H1 (cell line): ENCODE data around the gene LEFTY1. TPM values are rescaled to one million over a fixed set of nuclear protein-coding genes. Genes with fewer than 3 reads are reported as not detected.

Experiments used
- CTCF ChIA-PET: fragments of 300-600 bp; sonication (Branson Sonifier 250); formaldehyde crosslinking; loops from one replicate; lab custom pipeline; 2021; ENCODE audit not compliant: partially characterized antibody; lab: Charles Lee
- POLR2A ChIA-PET: fragments of 300-600 bp; sonication (Branson Sonifier 250); formaldehyde crosslinking; loops from one replicate; lab custom pipeline; 2021; ENCODE audit warnings: inconsistent platforms; ENCODE audit not compliant: partially characterized antibody; lab: Charles Lee
- DNase-seq, 2 experiments: peaks; one replicate each; pipeline versions ENCODE4 v3.0.0 to v3.0.0-alpha.2; 2010 to 2022; ENCODE audit warnings: low spot score in 2 of 2, low read depth in 1 of 2, mixed read lengths in 1 of 2
- FAIRE-seq: peaks from 2 replicates; lab custom pipeline; 2011; peaks lifted over from hg19 to GRCh38; lab: Jason Lieb, UNC
- H2AFZ ChIP-seq: 2 replicates; pipeline ENCODE4 v1.8.1; 2012; ENCODE audit warnings: low read length, inconsistent platforms
- H2AK5ac ChIP-seq: 2 replicates; pipeline ENCODE4 v1.6.1; 2013; ENCODE audit warnings: low read depth, low read length
- H2BK120ac ChIP-seq: replicated peaks from 2 replicates; pipeline ENCODE3; 2013; ENCODE audit warnings: low read depth, low read length, inconsistent platforms
- H2BK12ac ChIP-seq: 2 replicates; pipeline ENCODE4 v1.6.1; 2013; ENCODE audit warnings: low read depth, low read length
- H2BK15ac ChIP-seq: 2 replicates; pipeline ENCODE4 v1.6.1; 2013; ENCODE audit warnings: low read length
- H2BK20ac ChIP-seq: 2 replicates; pipeline ENCODE4 v1.6.1; 2013; ENCODE audit warnings: low read length
- H2BK5ac ChIP-seq: 2 replicates; pipeline ENCODE4 v1.6.1; 2013; ENCODE audit warnings: low read depth, low read length
- H3K14ac ChIP-seq: 2 replicates; pipeline ENCODE4 v1.6.1; 2013; ENCODE audit warnings: inconsistent platforms; ENCODE audit not compliant: insufficient read length
- H3K18ac ChIP-seq: 2 replicates; pipeline ENCODE4 v1.6.1; 2013; ENCODE audit warnings: low read length; ENCODE audit errors: extremely low read depth
- H3K23ac ChIP-seq: 2 replicates; pipeline ENCODE4 v1.6.1; 2013; ENCODE audit warnings: inconsistent platforms; ENCODE audit not compliant: insufficient read length
- H3K23me2 ChIP-seq: 2 replicates; pipeline ENCODE4 v1.6.1; 2013; ENCODE audit warnings: low read depth, low read length
- H3K27ac ChIP-seq: 2 replicates; pipeline ENCODE4 v1.6.1; 2011; ENCODE audit warnings: low read depth, low read length, inconsistent platforms
- H3K27me3 ChIP-seq, 4 experiments: replicated peaks in 1 of 4; 1 replicate in 1 of 4; 2 replicates in 3 of 4; pipeline versions ENCODE4 v1.6.1 to v1.8.1; 2011 to 2013; ENCODE audit warnings: low read length in 3 of 4, mild to moderate bottlenecking in 3 of 4, inconsistent platforms in 2 of 4, mixed read lengths in 2 of 4, moderate library complexity in 1 of 4; ENCODE audit not compliant: control insufficient read depth in 3 of 4, insufficient read depth in 3 of 4; ENCODE audit errors: extremely low read depth in 1 of 4
- H3K36me3 ChIP-seq, 4 experiments: 2 replicates each; pipeline versions ENCODE4 v1.6.1 to v1.8.1; 2011 to 2013; ENCODE audit warnings: mild to moderate bottlenecking in 4 of 4, low read length in 3 of 4, moderate library complexity in 2 of 4, control low read depth in 1 of 4, inconsistent platforms in 1 of 4; ENCODE audit not compliant: insufficient read depth in 4 of 4, control insufficient read depth in 2 of 4
- H3K4ac ChIP-seq: replicated peaks from 2 replicates; pipeline ENCODE3; 2013; ENCODE audit warnings: low read length, low read depth, mixed read lengths, inconsistent platforms; ENCODE audit not compliant: insufficient read length
- H3K4me1 ChIP-seq, 4 experiments: replicated peaks in 1 of 4; 1 replicate in 1 of 4; 2 replicates in 3 of 4; pipeline versions ENCODE4 v1.6.1 to v1.8.1; 2011 to 2013; ENCODE audit warnings: low read length in 3 of 4, inconsistent platforms in 2 of 4, mixed read lengths in 1 of 4; ENCODE audit not compliant: insufficient read depth in 4 of 4, control insufficient read depth in 3 of 4
- H3K4me2 ChIP-seq, 2 experiments: 2 replicates each; pipeline versions ENCODE4 v1.6.1 to v1.8.1; 2011 to 2013; ENCODE audit warnings: low read depth in 2 of 2, low read length in 2 of 2, control low read depth in 1 of 2, inconsistent platforms in 1 of 2, mild to moderate bottlenecking in 1 of 2; ENCODE audit not compliant: insufficient read depth in 1 of 2
- H3K4me3 ChIP-seq, 4 experiments: fragments of 200-600, 300-600 bp in 1 of 4; sonication (generic), shearing (Covaris generic), sonication (Bioruptor Twin) in 1 of 4; 2 replicates each; pipeline versions ENCODE4 v1.5.1 to v1.8.1; 2011 to 2016; ENCODE audit warnings: low read length in 4 of 4, low read depth in 3 of 4, control low read depth in 2 of 4, inconsistent platforms in 2 of 4, mild to moderate bottlenecking in 2 of 4, mixed read lengths in 1 of 4, moderate library complexity in 1 of 4; ENCODE audit not compliant: insufficient read depth in 2 of 4; ENCODE audit errors: extremely low read depth in 1 of 4
- H3K56ac ChIP-seq: replicated peaks from 2 replicates; pipeline ENCODE3; 2013; ENCODE audit warnings: low read depth, mild to moderate bottlenecking, mixed read lengths, low read length, inconsistent platforms; ENCODE audit not compliant: insufficient read length
- H3K79me1 ChIP-seq: 2 replicates; pipeline ENCODE4 v1.6.1; 2013; ENCODE audit warnings: low read depth, low read length, control low read depth
- H3K79me2 ChIP-seq, 2 experiments: 2 replicates each; pipeline versions ENCODE4 v1.6.1 to v1.8.1; 2012 to 2013; ENCODE audit warnings: low read length in 2 of 2, mild to moderate bottlenecking in 2 of 2, inconsistent platforms in 1 of 2; ENCODE audit not compliant: insufficient read depth in 2 of 2, control insufficient read depth in 1 of 2
- H3K9ac ChIP-seq, 4 experiments: replicated peaks in 1 of 4; 1 replicate in 1 of 4; 2 replicates in 3 of 4; pipeline versions ENCODE4 v1.6.1 to v1.8.1; 2011 to 2013; ENCODE audit warnings: low read depth in 3 of 4, low read length in 3 of 4, control low read depth in 2 of 4, mild to moderate bottlenecking in 2 of 4, moderate library complexity in 2 of 4, inconsistent platforms in 1 of 4; ENCODE audit errors: extremely low read depth in 1 of 4
- H3K9me3 ChIP-seq, 2 experiments: 2 replicates each; pipeline versions ENCODE4 v1.6.1 to v1.8.1; 2012 to 2013; ENCODE audit warnings: mild to moderate bottlenecking in 2 of 2, moderate library complexity in 2 of 2, control low read depth in 1 of 2, inconsistent platforms in 1 of 2, low read depth in 1 of 2, low read length in 1 of 2, mixed read lengths in 1 of 2; ENCODE audit not compliant: insufficient read depth in 2 of 2
- H4K20me1 ChIP-seq, 2 experiments: replicated peaks in 1 of 2; 2 replicates each; pipeline versions ENCODE3 to v1.8.1; 2011 to 2013; ENCODE audit warnings: inconsistent platforms in 2 of 2, low read length in 2 of 2, mild to moderate bottlenecking in 1 of 2; ENCODE audit not compliant: insufficient read depth in 2 of 2, control insufficient read depth in 1 of 2
- H4K5ac ChIP-seq: 2 replicates; pipeline ENCODE4 v1.6.1; 2013; ENCODE audit warnings: low read length, low read depth, mixed read lengths, inconsistent platforms; ENCODE audit not compliant: insufficient read length
- H4K8ac ChIP-seq: 2 replicates; pipeline ENCODE4 v1.8.0; 2013; ENCODE audit warnings: mild to moderate bottlenecking, moderate library complexity, low read length, inconsistent platforms; ENCODE audit not compliant: insufficient read depth; ENCODE audit errors: extremely low read depth
- H4K91ac ChIP-seq: replicated peaks from 2 replicates; pipeline ENCODE3; 2013; ENCODE audit warnings: low read length, mixed read lengths, inconsistent platforms; ENCODE audit not compliant: insufficient read length
- EGR1 ChIP-seq: IDR thresholded peaks from 2 replicates; pipeline ENCODE4 v1.6.1; 2011; ENCODE audit warnings: low read depth, low read length, borderline replicate concordance
- EP300 ChIP-seq, 2 experiments: IDR thresholded peaks; 1 replicate in 1 of 2; 2 replicates in 1 of 2; pipeline ENCODE4 v1.6.1; 2011 to 2012; ENCODE audit warnings: low read depth in 2 of 2, low read length in 2 of 2, mild to moderate bottlenecking in 2 of 2, borderline replicate concordance in 1 of 2, inconsistent platforms in 1 of 2, moderate library complexity in 1 of 2
- GTF2F1 ChIP-seq: IDR thresholded peaks from 2 replicates; pipeline ENCODE4 v1.6.1; 2012; ENCODE audit warnings: low read depth, low read length, improper control_type of control experiment, borderline replicate concordance
- HDAC6 ChIP-seq: IDR thresholded peaks from one replicate; pipeline ENCODE4 v1.7.1; 2012; ENCODE audit warnings: low read depth, mild to moderate bottlenecking, inconsistent platforms, low read length, moderate library complexity
- JUND ChIP-seq: IDR thresholded peaks from 2 replicates; pipeline ENCODE4 v1.6.1; 2011; ENCODE audit warnings: mild to moderate bottlenecking, improper control_type of control experiment, low read length
- KDM4A ChIP-seq: IDR thresholded peaks from one replicate; pipeline ENCODE4 v1.7.1; 2012; ENCODE audit warnings: low read depth, mild to moderate bottlenecking, moderate library complexity, low read length, inconsistent platforms; ENCODE audit not compliant: severe bottlenecking
- MAFK ChIP-seq: IDR thresholded peaks from 2 replicates; pipeline ENCODE4 v1.6.1; 2012; ENCODE audit warnings: low read depth, mild to moderate bottlenecking, improper control_type of control experiment, low read length
- RFX5 ChIP-seq: IDR thresholded peaks from 2 replicates; pipeline ENCODE4 v1.6.1; 2011; ENCODE audit warnings: low read depth, low read length, improper control_type of control experiment, borderline replicate concordance
- SAP30 ChIP-seq: fragments of 300-600 bp; sonication (generic); IDR thresholded peaks from 2 replicates; pipeline ENCODE4 v1.7.1; 2012; ENCODE audit warnings: low read length, moderate library complexity, mild to moderate bottlenecking, inconsistent platforms; ENCODE audit not compliant: insufficient read depth, insufficient replicate concordance
- SIN3A ChIP-seq, 2 experiments: IDR thresholded peaks in 1 of 2; conservative IDR thresholded peaks in 1 of 2; 2 replicates each; pipeline ENCODE4 v1.6.1; 2011 to 2012; ENCODE audit warnings: low read length in 2 of 2, improper control_type of control experiment in 1 of 2, low read depth in 1 of 2, mild to moderate bottlenecking in 1 of 2
- SUZ12 ChIP-seq: fragments of 200-600 bp; sonication (generic); IDR thresholded peaks from 2 replicates; pipeline ENCODE4 v1.6.1; 2012; ENCODE audit warnings: mild to moderate bottlenecking, inconsistent platforms, low read length, moderate library complexity, mixed read lengths
- ZNF274 ChIP-seq: IDR thresholded peaks from 2 replicates; pipeline ENCODE4 v1.7.0; 2012; ENCODE audit warnings: low read length, borderline replicate concordance; ENCODE audit errors: extremely low read depth
- WGBS, 2 experiments: shearing (Covaris generic) in 1 of 2; methylation state at CpG; one replicate each; pipeline versions ENCODE4 v1.1.6 to v1.1.7; 2013 to 2015; ENCODE audit warnings: low lambda C conversion rate in 2 of 2, mixed read lengths in 2 of 2, inconsistent platforms in 1 of 2, low coverage in 1 of 2, missing lambda C conversion rate in 1 of 2; ENCODE audit not compliant: insufficient replicate concordance in 2 of 2, insufficient coverage in 1 of 2, insufficient read length in 1 of 2; ENCODE audit errors: extremely low coverage in 1 of 2, missing lambda C conversion rate in 1 of 2; 5-methylcytosine and 5-hydroxymethylcytosine counted together
- polyA plus RNA-seq, 7 experiments: library from polyadenylated mRNA; depleted of rRNA in 3 of 7; stranded (reverse) in 5 of 7; unstranded in 2 of 7; fragments of >200 nt in 5 of 7; fragments of 200-250 nt in 2 of 7; gene quantifications; 1 replicate in 5 of 7; 2 replicates in 1 of 7; 4 replicates in 1 of 7; pipeline versions ENCODE4 v1.2.1 to v1.2.3, GENCODE V29; 2011 to 2013; ENCODE audit warnings: missing spikeins in 2 of 7, mixed read lengths in 2 of 7
- total RNA-seq: library from RNA; stranded (reverse); fragmentation: NEBNext Ultra II Directional; extraction: Animal tissue kit (Norgen Biotek cat#: 25700); gene quantifications from 2 replicates; pipeline ENCODE4 v1.2.1, GENCODE V29; 2021

The LEFTY1 gene
- total and polyA plus RNA-seq, 2 of the 8 experiments (the other 6 are each of a cell fraction or from before 2014, with no cell fraction given) = 4.5 to 11.7 TPM

DNA sequence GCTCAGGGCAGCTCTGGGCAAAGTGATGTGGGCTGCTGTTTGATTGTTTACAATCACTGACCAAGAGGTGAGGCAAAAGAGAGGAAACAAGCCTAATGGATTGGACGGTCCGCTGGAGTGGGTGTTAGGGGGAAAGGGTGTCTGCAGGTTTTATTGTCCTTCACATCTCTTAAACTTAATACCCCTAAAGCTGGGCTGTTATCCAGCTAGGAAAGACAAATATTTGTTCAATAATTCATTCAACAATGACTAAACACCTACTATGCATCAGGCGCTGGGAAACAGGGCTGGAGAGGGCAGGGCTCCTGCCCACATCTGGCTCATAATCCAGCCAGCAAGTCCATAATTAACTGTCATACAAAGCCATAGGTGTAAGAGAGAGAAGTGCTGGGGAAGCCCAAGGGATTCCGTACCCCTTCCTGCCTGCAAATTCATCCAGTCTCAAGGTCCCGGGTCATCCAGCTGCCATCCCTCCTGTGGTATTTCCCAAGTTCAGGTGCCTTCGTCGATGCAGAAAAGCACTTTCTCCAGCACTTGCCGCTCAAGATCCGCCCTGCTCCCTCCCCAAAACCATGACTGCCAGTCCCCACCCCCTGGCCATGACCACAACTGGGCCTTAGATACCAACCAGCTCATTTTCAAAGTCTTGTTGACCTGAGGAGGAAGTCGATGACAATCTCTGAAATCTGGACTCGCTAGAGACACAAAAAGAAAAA, 17.4 kb downstream of the LEFTY1 start:
- DNase-seq (no peak), FAIRE-seq (no peak)
- H2BK120ac ChIP-seq = no peak overlapping the region
- H3K9ac ChIP-seq = no peak overlapping the region; a peak in 1 of 7 replicates
- no peak overlapping the region for H3K23ac ChIP-seq
- no peak overlapping the region for H3K14ac ChIP-seq
- no peak overlapping the region for H4K5ac ChIP-seq
- no peak overlapping the region for H3K4me3 ChIP-seq
- no peak overlapping the region for H4K91ac ChIP-seq
- peaks cover 8% of the 10 kb centered on the region for H3K79me1 ChIP-seq
- H2BK5ac ChIP-seq = no peak overlapping the region
- 84% methylated on average over 11 of the region's 11 CpGs; no CpG with 5 or more reads in 1 of the 2 experiments for WGBS, 2 experiments
- ChIA-PET POLR2A (interaction anchor here (1.5 to 4.6 kb wide), 2 partner anchors 10 to 16 kb away, joined by 3 to 27 read pairs; partner anchors contain the start of gene TMEM63A), CTCF (interaction anchor here (0.6 to 3.1 kb wide), 16 partner anchors 9 to 397 kb away, joined by 3 to 12 read pairs (median 4); partner anchors contain the start of gene LEFTY1)
- H3K4me1 ChIP-seq = peaks cover 0 to 3% (median 0%) of the 10 kb centered on the region in 4 experiments; a peak in 2 of 7 replicates
- H4K8ac ChIP-seq = no peak overlapping the region; the same call in 1 of the 2 replicates
- H3K18ac ChIP-seq = no peak overlapping the region
- no peak overlapping the region for H2AFZ ChIP-seq
- no peak overlapping the region for H2BK20ac ChIP-seq
- no peak overlapping the region for H2BK12ac ChIP-seq
- peaks cover 0 to 3% of the 10 kb centered on the region in 2 experiments for H4K20me1 ChIP-seq
- H3K9me3 ChIP-seq = no peaks in the 10 kb centered on the region
- no peaks in the 10 kb centered on the region for H3K79me2 ChIP-seq
- H3K4me2 ChIP-seq = no peak overlapping the region
- no peak overlapping the region for H3K4ac ChIP-seq
- no peak overlapping the region for H3K56ac ChIP-seq
- H3K27me3 ChIP-seq = no peaks in the 10 kb centered on the region
- H3K23me2 ChIP-seq = no peaks in the 10 kb centered on the region
- H2AK5ac ChIP-seq = no peak overlapping the region
- peaks cover 2 to 18% (median 5%) of the 10 kb centered on the region in 4 experiments; a peak in 5 of 8 replicates for H3K36me3 ChIP-seq
- H2BK15ac ChIP-seq = no peak overlapping the region
- no peak overlapping the region for H3K27ac ChIP-seq
- TF ChIP-seq EP300 (IDR thresholded peaks at IDR 0.05; ENCODE audit: borderline replicate concordance in 1 of 2, low read depth in 2 of 2, low read length in 2 of 2) (no peak), HDAC6 (no peak), SUZ12 (no peak), RFX5 (no peak), MAFK (no peak), KDM4A (no peak), JUND (no peak), SAP30 (no peak), GTF2F1 (no peak), SIN3A (conservative IDR thresholded peaks at IDR 0.05 in 1 of 2, IDR thresholded peaks at IDR 0.05 in 1 of 2; ENCODE audit: low read depth in 1 of 2, low read length in 2 of 2) (no peak), EGR1 (no peak), ZNF274 (no peak)
